ENCODE data around the gene SLC16A3.

- no peak for TF ChIP-seq CTCF (IDR thresholded peaks at IDR 0.05)
- TF ChIP-seq ZNF138 (CRISPR knock-in tag; conservative IDR thresholded peaks at IDR 0.05) = no peak
- TF ChIP-seq MAX (CRISPR knock-in tag; IDR thresholded peaks at IDR 0.05) = no peak
- no peak for TF ChIP-seq TEAD4 (CRISPR knock-in tag; IDR thresholded peaks at IDR 0.05)
- TF ChIP-seq, protein P1, sequence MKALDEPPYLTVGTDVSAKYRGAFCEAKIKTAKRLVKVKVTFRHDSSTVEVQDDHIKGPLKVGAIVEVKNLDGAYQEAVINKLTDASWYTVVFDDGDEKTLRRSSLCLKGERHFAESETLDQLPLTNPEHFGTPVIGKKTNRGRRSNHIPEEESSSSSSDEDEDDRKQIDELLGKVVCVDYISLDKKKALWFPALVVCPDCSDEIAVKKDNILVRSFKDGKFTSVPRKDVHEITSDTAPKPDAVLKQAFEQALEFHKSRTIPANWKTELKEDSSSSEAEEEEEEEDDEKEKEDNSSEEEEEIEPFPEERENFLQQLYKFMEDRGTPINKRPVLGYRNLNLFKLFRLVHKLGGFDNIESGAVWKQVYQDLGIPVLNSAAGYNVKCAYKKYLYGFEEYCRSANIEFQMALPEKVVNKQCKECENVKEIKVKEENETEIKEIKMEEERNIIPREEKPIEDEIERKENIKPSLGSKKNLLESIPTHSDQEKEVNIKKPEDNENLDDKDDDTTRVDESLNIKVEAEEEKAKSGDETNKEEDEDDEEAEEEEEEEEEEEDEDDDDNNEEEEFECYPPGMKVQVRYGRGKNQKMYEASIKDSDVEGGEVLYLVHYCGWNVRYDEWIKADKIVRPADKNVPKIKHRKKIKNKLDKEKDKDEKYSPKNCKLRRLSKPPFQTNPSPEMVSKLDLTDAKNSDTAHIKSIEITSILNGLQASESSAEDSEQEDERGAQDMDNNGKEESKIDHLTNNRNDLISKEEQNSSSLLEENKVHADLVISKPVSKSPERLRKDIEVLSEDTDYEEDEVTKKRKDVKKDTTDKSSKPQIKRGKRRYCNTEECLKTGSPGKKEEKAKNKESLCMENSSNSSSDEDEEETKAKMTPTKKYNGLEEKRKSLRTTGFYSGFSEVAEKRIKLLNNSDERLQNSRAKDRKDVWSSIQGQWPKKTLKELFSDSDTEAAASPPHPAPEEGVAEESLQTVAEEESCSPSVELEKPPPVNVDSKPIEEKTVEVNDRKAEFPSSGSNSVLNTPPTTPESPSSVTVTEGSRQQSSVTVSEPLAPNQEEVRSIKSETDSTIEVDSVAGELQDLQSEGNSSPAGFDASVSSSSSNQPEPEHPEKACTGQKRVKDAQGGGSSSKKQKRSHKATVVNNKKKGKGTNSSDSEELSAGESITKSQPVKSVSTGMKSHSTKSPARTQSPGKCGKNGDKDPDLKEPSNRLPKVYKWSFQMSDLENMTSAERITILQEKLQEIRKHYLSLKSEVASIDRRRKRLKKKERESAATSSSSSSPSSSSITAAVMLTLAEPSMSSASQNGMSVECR (CRISPR knock-in tag; IDR thresholded peaks at IDR 0.05; ENCODE audit: borderline replicate concordance) = no peak
- no peak for TF ChIP-seq RELA (CRISPR knock-in tag; IDR thresholded peaks at IDR 0.05; ENCODE audit: borderline replicate concordance)
- TF ChIP-seq, protein P2, sequence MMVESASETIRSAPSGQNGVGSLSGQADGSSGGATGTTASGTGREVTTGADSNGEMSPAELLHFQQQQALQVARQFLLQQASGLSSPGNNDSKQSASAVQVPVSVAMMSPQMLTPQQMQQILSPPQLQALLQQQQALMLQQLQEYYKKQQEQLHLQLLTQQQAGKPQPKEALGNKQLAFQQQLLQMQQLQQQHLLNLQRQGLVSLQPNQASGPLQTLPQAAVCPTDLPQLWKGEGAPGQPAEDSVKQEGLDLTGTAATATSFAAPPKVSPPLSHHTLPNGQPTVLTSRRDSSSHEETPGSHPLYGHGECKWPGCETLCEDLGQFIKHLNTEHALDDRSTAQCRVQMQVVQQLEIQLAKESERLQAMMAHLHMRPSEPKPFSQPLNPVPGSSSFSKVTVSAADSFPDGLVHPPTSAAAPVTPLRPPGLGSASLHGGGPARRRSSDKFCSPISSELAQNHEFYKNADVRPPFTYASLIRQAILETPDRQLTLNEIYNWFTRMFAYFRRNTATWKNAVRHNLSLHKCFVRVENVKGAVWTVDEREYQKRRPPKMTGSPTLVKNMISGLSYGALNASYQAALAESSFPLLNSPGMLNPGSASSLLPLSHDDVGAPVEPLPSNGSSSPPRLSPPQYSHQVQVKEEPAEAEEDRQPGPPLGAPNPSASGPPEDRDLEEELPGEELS (CRISPR knock-in tag; IDR thresholded peaks at IDR 0.05) = no peak
- TF ChIP-seq ELF4 (CRISPR knock-in tag; IDR thresholded peaks at IDR 0.05; ENCODE audit: low read depth) = no peak
- TF ChIP-seq, protein P3, sequence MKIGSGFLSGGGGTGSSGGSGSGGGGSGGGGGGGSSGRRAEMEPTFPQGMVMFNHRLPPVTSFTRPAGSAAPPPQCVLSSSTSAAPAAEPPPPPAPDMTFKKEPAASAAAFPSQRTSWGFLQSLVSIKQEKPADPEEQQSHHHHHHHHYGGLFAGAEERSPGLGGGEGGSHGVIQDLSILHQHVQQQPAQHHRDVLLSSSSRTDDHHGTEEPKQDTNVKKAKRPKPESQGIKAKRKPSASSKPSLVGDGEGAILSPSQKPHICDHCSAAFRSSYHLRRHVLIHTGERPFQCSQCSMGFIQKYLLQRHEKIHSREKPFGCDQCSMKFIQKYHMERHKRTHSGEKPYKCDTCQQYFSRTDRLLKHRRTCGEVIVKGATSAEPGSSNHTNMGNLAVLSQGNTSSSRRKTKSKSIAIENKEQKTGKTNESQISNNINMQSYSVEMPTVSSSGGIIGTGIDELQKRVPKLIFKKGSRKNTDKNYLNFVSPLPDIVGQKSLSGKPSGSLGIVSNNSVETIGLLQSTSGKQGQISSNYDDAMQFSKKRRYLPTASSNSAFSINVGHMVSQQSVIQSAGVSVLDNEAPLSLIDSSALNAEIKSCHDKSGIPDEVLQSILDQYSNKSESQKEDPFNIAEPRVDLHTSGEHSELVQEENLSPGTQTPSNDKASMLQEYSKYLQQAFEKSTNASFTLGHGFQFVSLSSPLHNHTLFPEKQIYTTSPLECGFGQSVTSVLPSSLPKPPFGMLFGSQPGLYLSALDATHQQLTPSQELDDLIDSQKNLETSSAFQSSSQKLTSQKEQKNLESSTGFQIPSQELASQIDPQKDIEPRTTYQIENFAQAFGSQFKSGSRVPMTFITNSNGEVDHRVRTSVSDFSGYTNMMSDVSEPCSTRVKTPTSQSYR (CRISPR knock-in tag; IDR thresholded peaks at IDR 0.05) = no peak
- TF ChIP-seq USF1 (CRISPR knock-in tag; IDR thresholded peaks at IDR 0.05) = no peak
- TF ChIP-seq, protein P4, sequence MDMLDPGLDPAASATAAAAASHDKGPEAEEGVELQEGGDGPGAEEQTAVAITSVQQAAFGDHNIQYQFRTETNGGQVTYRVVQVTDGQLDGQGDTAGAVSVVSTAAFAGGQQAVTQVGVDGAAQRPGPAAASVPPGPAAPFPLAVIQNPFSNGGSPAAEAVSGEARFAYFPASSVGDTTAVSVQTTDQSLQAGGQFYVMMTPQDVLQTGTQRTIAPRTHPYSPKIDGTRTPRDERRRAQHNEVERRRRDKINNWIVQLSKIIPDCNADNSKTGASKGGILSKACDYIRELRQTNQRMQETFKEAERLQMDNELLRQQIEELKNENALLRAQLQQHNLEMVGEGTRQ (CRISPR knock-in tag; IDR thresholded peaks at IDR 0.05) = no peak
- no peak for TF ChIP-seq TCF7 (CRISPR knock-in tag; IDR thresholded peaks at IDR 0.05; ENCODE audit: low read depth)
Measured at GRCh38 chr17:82200135-82200534, 28.7 kb upstream of the SLC16A3 start.

Measured in WTC11 (cell line).